Panc1 (cell line): ENCODE data around the gene AKIRIN1. TPM values are rescaled to one million over a fixed set of nuclear protein-coding genes. Genes with fewer than 3 reads are reported as not detected.

ENCODE experiments used
- ATAC-seq: fragments of 200-7000 bp; cut with Tn5 transposase; 2 replicates; pipeline ENCODE4 v1.9.1; 2020; ENCODE audit warnings: mild to moderate bottlenecking, moderate library complexity
- BruUV-seq: library from RNA; stranded (reverse); fragments of 400-500 nt; replicated peaks from 2 replicates; lab custom pipeline; 2021; lab: Mats Ljungman, UMichigan
- CTCF ChIA-PET: fragments of 300-600 bp; sonication (Branson Sonifier 250); formaldehyde crosslinking; loops from one replicate; lab custom pipeline; 2022; ENCODE audit warnings: antibody characterized with exemption; lab: Charles Lee
- POLR2A ChIA-PET: fragments of 300-600 bp; sonication (Branson Sonifier 250); formaldehyde crosslinking; loops from one replicate; lab custom pipeline; 2022; ENCODE audit warnings: antibody characterized with exemption; lab: Charles Lee
- DNase-seq: peaks from one replicate; pipeline ENCODE4 v3.0.0-alpha.2; 2010; ENCODE audit warnings: low read depth, low spot score
- H3K27ac ChIP-seq: 2 replicates; pipeline ENCODE4 v1.5.1; 2011; ENCODE audit warnings: mild to moderate bottlenecking, low read length, inconsistent platforms
- H3K27me3 ChIP-seq: fragments of 200-500 bp; sonication (Bioruptor generic); 2 replicates; pipeline ENCODE4 v1.6.0; 2014; ENCODE audit warnings: low read length, inconsistent platforms; ENCODE audit not compliant: control insufficient read depth, insufficient read depth
- H3K36me3 ChIP-seq: fragments of 200-500 bp; sonication (Bioruptor generic); 2 replicates; pipeline ENCODE4 v1.5.1; 2014; ENCODE audit warnings: inconsistent platforms, mild to moderate bottlenecking, low read length, moderate library complexity; ENCODE audit not compliant: control insufficient read depth, insufficient read depth
- H3K4me1 ChIP-seq: 2 replicates; pipeline ENCODE4 v1.5.1; 2011; ENCODE audit warnings: inconsistent platforms, mild to moderate bottlenecking, low read length, moderate library complexity; ENCODE audit not compliant: control insufficient read depth, insufficient read depth
- H3K4me3 ChIP-seq, 2 experiments: 2 replicates each; pipeline ENCODE4 v1.5.1; 2011 to 2012; ENCODE audit warnings: low read depth in 2 of 2, low read length in 2 of 2, mild to moderate bottlenecking in 2 of 2, inconsistent platforms in 1 of 2, moderate library complexity in 1 of 2
- H3K9me3 ChIP-seq: fragments of 200-500 bp; sonication (Bioruptor generic); 2 replicates; pipeline ENCODE4 v1.5.1; 2014; ENCODE audit warnings: low read depth, mild to moderate bottlenecking, inconsistent platforms, low read length, moderate library complexity; ENCODE audit not compliant: control insufficient read depth, insufficient read depth
- CTCF ChIP-seq: fragments of 450-650 bp; IDR thresholded peaks from 2 replicates; pipeline ENCODE4 v1.5.1; 2017; ENCODE audit warnings: mild to moderate bottlenecking
- POLR2AphosphoS5 ChIP-seq: IDR thresholded peaks from 2 replicates; pipeline ENCODE4 v1.6.1; 2012; ENCODE audit warnings: mild to moderate bottlenecking, low read depth, low read length, moderate library complexity
- REST ChIP-seq, 2 experiments: IDR thresholded peaks; 2 replicates each; pipeline ENCODE4 v1.6.1; 2011 to 2012; ENCODE audit warnings: low read depth in 2 of 2, control low read depth in 1 of 2, low read length in 1 of 2, mild to moderate bottlenecking in 1 of 2, moderate library complexity in 1 of 2; ENCODE audit not compliant: insufficient read depth in 1 of 2
- SIN3A ChIP-seq: IDR thresholded peaks from 2 replicates; pipeline ENCODE4 v1.6.1; 2012; ENCODE audit warnings: low read depth, mild to moderate bottlenecking, low read length, moderate library complexity, borderline replicate concordance; ENCODE audit not compliant: insufficient read depth
- TCF7L2 ChIP-seq: IDR thresholded peaks from 2 replicates; pipeline ENCODE4 v1.6.1; 2011; ENCODE audit warnings: mild to moderate bottlenecking, low read depth, low read length, inconsistent platforms
- in situ Hi-C: cut with HindIII; loops from 2 replicates; pipeline ENCODE4 v1.10.0; 2016; ENCODE audit warnings: low sequenced_read_pairs, low pct_unique_long_range_greater_than_20kb
- intact Hi-C: fragments of 100-400 bp; cut with micrococcal nuclease; formaldehyde crosslinking; loops from one replicate; pipeline ENCODE4 v1.10.0; 2022; ENCODE audit not compliant: unreplicated experiment
- total RNA-seq: library from RNA; stranded (reverse); gene quantifications from one replicate; pipeline ENCODE4 v1.2.1, GENCODE V29; 2021; ENCODE audit not compliant: unreplicated experiment

AKIRIN1 gene
- total RNA-seq, 1 experiment from 2014 or later, result 116 TPM

- Histone ChIP-seq H3K27ac (no peak overlapping the region), H3K4me1 (peaks cover 5% of the 10 kb centered on the region; the same call in 1 of the 2 replicates), H3K36me3 (no peaks in the 10 kb centered on the region), H3K4me3 (no peak overlapping the region), H3K9me3 (no peaks in the 10 kb centered on the region), H3K27me3 (no peaks in the 10 kb centered on the region)
- no peak for DNase-seq
- ATAC-seq, result no peak
- no peak for TF ChIP-seq SIN3A
- TF ChIP-seq TCF7L2, result no peak
- no peak for TF ChIP-seq POLR2AphosphoS5
- POLR2A ChIA-PET, result interaction anchor here (0.6 kb wide), 1 partner anchor 291 kb away, joined by 7 read pairs; no protein-coding TSS in a partner anchor
- CTCF ChIA-PET, result no interaction called here
- intact Hi-C loops, result no loop called here
- no TSS peak for BruUV-seq
- in situ Hi-C loops, result no loop called here
Observed at GRCh38 chr1:38942664-38943428, 48.2 kb upstream of the AKIRIN1 start.

DNA sequence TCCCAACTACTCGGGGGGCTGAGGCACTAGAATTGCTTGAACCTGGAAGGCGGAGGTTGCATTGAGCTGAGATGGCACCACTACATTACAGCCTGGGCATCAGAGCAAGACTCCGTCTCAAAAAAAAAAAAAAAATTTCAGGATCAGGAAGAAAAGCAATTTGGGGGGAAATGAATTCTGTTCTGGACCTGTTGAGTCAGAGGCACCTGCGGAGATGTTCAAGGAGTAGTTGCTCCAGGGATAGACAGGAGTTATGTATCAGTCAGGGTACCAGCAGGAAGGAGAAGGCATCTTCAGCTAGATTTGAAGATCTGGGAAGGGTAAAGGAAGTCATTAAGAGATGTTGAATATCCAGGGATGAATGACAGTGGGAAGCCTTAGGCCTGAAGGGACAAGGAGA is 46.5 kb upstream of the AKIRIN1 start:
- Histone ChIP-seq H3K9me3 (no peaks in the 10 kb centered on the region), H3K4me3 (no peak overlapping the region), H3K27me3 (no peaks in the 10 kb centered on the region), H3K36me3 (no peaks in the 10 kb centered on the region), H3K4me1 (peaks cover 5% of the 10 kb centered on the region; the same call in 1 of the 2 replicates), H3K27ac (no peak overlapping the region)
- ATAC-seq (no peak), DNase-seq (no peak)
- CTCF ChIA-PET, result no interaction called here
- TF ChIP-seq POLR2AphosphoS5 (no peak), CTCF (no peak), TCF7L2 (no peak), REST (IDR thresholded peaks at IDR 0.05; ENCODE audit: insufficient read depth in 1 of 2, low read depth in 2 of 2, low read length in 1 of 2) (no peak), SIN3A (no peak)
- intact Hi-C loops, result no loop called here
- in situ Hi-C loops, result no loop called here
- POLR2A ChIA-PET, result no interaction called here
- BruUV-seq, result no TSS peak

DNA sequence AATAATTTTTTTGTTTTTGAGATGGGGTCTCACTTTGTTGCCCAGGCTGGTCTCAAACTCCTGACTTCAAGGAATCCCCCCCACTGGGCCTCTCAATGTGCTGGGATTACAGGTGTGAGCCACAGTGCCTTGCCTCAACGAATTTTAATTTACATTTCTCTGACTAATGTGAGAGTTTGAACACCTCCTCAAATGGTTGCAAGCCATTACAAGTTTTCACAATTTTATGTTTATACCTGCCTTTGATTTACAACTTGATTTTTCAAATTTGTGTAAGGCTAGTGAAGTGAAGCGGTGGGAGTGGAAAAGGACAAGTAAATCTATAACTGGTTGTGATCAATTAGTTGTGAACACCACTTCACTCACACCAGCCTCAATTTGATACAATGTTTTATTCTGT is 40.5 kb upstream of the AKIRIN1 start:
- H3K27me3 ChIP-seq, result no peaks in the 10 kb centered on the region
- H3K9me3 ChIP-seq, result no peaks in the 10 kb centered on the region
- in situ Hi-C loops (no loop called here), intact Hi-C loops (no loop called here)
- TF ChIP-seq CTCF, result no peak
- no peak for TF ChIP-seq POLR2AphosphoS5
- no peak for TF ChIP-seq SIN3A
- TF ChIP-seq TCF7L2, result no peak
- TF ChIP-seq REST (IDR thresholded peaks at IDR 0.05; ENCODE audit: insufficient read depth in 1 of 2, low read depth in 2 of 2, low read length in 1 of 2), result no peak
- ATAC-seq, result no peak
- H3K36me3 ChIP-seq, result no peaks in the 10 kb centered on the region
- POLR2A ChIA-PET, result no interaction called here
- H3K4me1 ChIP-seq, result no peaks in the 10 kb centered on the region
- H3K27ac ChIP-seq, result no peak overlapping the region
- H3K4me3 ChIP-seq, result no peak overlapping the region
- no peak for DNase-seq
- CTCF ChIA-PET, result no interaction called here
- no TSS peak for BruUV-seq
